Brain pericyte (primary cell): ENCODE data around the gene SYT2.
"Not testable (repeated sequence)": the region's sequence is repeated elsewhere in the genome, so short reads cannot be mapped to it uniquely, and the experiment has no call there.

Experiments
- DNase-seq: peaks from one replicate; pipeline ENCODE4 v3.0.0-alpha.2; 2012; ENCODE audit warnings: low read depth, low spot score

SYT2 gene

GRCh38 chr1:202643397-202644218 is 66.6 kb downstream of the SYT2 start:
- no peak for DNase-seq

GRCh38 chr1:202642619-202643291 is 67.5 kb downstream of the SYT2 start:
- no peak for DNase-seq

GRCh38 chr1:202642212-202642611 is 68.0 kb downstream of the SYT2 start:
- DNase-seq: no peak

- DNase-seq: no peak
Observed at GRCh38 chr1:202639500-202639899, 70.8 kb downstream of the SYT2 start.

GRCh38 chr1:202638701-202639305 is 71.5 kb downstream of the SYT2 start:
- DNase-seq: not testable (repeated sequence)

GRCh38 chr1:202638019-202638700 is 72.1 kb downstream of the SYT2 start:
- no peak for DNase-seq

- not testable (repeated sequence) for DNase-seq
Observed at GRCh38 chr1:202637321-202638018, 72.8 kb downstream of the SYT2 start.

GRCh38 chr1:202636171-202636570 is 74.1 kb downstream of the SYT2 start:
- not testable (repeated sequence) for DNase-seq

- no peak for DNase-seq
Observed at GRCh38 chr1:202632241-202632640, 78.0 kb downstream of the SYT2 start.

GRCh38 chr1:202631076-202631923 is 79.0 kb downstream of the SYT2 start:
- DNase-seq: no peak

- DNase-seq: no peak
Observed at GRCh38 chr1:202630541-202630940, 79.7 kb downstream of the SYT2 start.

GRCh38 chr1:202630096-202630495 is 80.2 kb downstream of the SYT2 start:
- not testable (repeated sequence) for DNase-seq

- not testable (repeated sequence) for DNase-seq
Observed at GRCh38 chr1:202629257-202629811, 80.9 kb downstream of the SYT2 start.

GRCh38 chr1:202628646-202629215 is 81.5 kb downstream of the SYT2 start:
- no peak for DNase-seq

- DNase-seq: no peak
Observed at GRCh38 chr1:202627841-202628565, 82.3 kb downstream of the SYT2 start.

- not testable (repeated sequence) for DNase-seq
Observed at GRCh38 chr1:202627036-202627435, 83.2 kb downstream of the SYT2 start.

- DNase-seq: no peak
Observed at GRCh38 chr1:202625416-202626360, 84.6 kb downstream of the SYT2 start.

GRCh38 chr1:202624781-202625108 is 85.5 kb downstream of the SYT2 start:
- DNase-seq: no peak
